Muscle layer of colon (tissue), 2 donors: Measurements from ENCODE around the gene CCDC126.

Source experiments
- H3K27ac ChIP-seq: one replicate; pipeline ENCODE4 v1.7.0; 2013; ENCODE audit warnings: low read depth, mild to moderate bottlenecking, low read length, moderate library complexity
- H3K27me3 ChIP-seq, 2 donors: one replicate each; pipeline ENCODE4 v1.7.0; 2013; ENCODE audit warnings: low read length in 2 of 2, mild to moderate bottlenecking in 2 of 2; ENCODE audit not compliant: insufficient read depth in 2 of 2, control insufficient read depth in 1 of 2
- H3K36me3 ChIP-seq: one replicate; pipeline ENCODE4 v1.7.0; 2013; ENCODE audit warnings: mild to moderate bottlenecking, low read length; ENCODE audit not compliant: insufficient read depth
- H3K4me1 ChIP-seq: one replicate; pipeline ENCODE4 v1.7.0; 2013; ENCODE audit warnings: mild to moderate bottlenecking, low read length; ENCODE audit not compliant: insufficient read depth
- H3K4me3 ChIP-seq, 2 donors: one replicate each; pipeline ENCODE4 v1.7.0; 2013; ENCODE audit warnings: low read length in 2 of 2, low read depth in 1 of 2, mild to moderate bottlenecking in 1 of 2, moderate library complexity in 1 of 2
- H3K9ac ChIP-seq: one replicate; pipeline ENCODE4 v1.7.0; 2013; ENCODE audit warnings: low read length
- H3K9me3 ChIP-seq: one replicate; pipeline ENCODE4 v1.7.0; 2013; ENCODE audit warnings: mild to moderate bottlenecking, low read length
- donor health status: abdominal sarcoma.
- donor health status: Adenocarcinoma of cecum.

Gene CCDC126

DNA sequence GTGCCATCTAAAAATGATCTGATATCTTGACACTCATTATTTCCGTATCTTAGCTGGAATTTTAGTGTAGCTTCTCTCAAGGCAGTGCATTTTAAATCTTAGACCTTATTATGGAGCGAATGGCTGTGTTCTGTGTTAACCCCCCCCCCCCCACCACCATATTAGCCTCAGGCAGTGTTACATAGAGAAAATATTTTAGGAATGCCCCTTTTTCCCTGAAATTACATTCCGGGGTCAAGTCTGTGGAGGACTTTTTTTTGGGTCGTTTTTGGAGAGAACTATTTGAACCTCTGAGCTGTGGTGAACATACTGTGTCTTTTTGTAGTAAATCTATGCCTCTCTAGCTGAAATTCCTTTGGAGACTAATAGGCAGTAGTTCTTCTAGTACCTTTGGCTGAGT, 3.1 kb downstream of the CCDC126 start:
- H3K9me3 ChIP-seq, result no peaks in the 10 kb centered on the region
- H3K4me3 ChIP-seq, result no peak overlapping the region
- H3K4me1 ChIP-seq, result peaks cover 17% of the 10 kb centered on the region
- no peaks in the 10 kb centered on the region for H3K27me3 ChIP-seq
- H3K27ac ChIP-seq, result no peak overlapping the region
- no peak overlapping the region for H3K9ac ChIP-seq
- H3K36me3 ChIP-seq, result no peaks in the 10 kb centered on the region

DNA sequence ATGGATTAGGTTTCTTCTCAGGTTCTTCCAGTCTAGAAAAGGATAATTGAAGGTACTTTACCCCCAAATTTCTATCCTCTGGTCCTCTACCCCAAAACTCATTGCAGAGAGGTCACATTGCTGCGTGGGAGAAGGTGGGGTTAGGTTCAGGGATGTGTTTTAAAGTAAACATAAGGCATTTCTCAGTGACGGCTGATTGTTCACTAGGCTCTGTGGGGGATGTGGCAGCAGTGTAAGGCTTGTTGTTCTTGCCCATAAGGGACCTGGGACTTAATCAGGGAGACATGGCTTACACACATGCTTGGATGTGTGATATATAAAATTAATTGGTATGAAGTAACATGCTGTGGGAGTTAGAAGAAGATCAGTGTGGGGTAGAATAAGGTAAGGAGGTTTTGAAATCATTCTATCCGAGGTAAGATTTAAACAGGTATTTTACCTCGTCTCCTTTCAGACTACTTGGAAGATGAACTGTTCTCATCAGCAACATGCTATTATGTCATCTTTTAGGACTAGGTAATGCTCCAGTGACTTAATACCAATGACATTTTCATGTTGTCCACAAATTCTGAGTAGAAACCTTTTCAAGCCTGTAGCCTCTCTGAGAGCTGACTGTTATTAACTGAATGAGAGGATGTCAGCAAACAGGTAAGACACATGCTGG, 6.6 kb downstream of the CCDC126 start:
- Histone ChIP-seq H3K36me3 (no peaks in the 10 kb centered on the region), H3K4me3 (no peak overlapping the region), H3K9me3 (no peaks in the 10 kb centered on the region), H3K27ac (no peak overlapping the region), H3K27me3 (no peaks in the 10 kb centered on the region), H3K4me1 (peaks cover 8% of the 10 kb centered on the region), H3K9ac (no peak overlapping the region)

DNA sequence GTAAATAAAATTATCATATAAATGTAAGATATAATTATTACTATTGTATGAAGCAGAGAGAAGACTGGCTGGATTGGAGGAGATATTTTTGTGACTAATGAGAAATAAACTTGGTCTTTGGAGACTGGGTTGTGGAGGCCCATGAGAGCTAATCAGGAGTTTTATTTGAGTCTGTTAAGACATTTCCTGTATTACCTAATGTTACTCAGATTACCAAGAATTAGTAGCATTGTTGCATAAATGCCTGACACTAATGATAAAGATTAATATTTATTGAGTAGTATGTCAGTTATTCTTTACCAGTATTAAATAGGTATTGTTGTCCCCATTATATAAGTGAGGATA, 7.1 kb downstream of the CCDC126 start:
- Histone ChIP-seq H3K9me3 (no peaks in the 10 kb centered on the region), H3K4me1 (peaks cover 4% of the 10 kb centered on the region), H3K27me3 (no peaks in the 10 kb centered on the region), H3K36me3 (no peaks in the 10 kb centered on the region), H3K27ac (no peak overlapping the region), H3K9ac (no peak overlapping the region), H3K4me3 (no peak overlapping the region)

DNA sequence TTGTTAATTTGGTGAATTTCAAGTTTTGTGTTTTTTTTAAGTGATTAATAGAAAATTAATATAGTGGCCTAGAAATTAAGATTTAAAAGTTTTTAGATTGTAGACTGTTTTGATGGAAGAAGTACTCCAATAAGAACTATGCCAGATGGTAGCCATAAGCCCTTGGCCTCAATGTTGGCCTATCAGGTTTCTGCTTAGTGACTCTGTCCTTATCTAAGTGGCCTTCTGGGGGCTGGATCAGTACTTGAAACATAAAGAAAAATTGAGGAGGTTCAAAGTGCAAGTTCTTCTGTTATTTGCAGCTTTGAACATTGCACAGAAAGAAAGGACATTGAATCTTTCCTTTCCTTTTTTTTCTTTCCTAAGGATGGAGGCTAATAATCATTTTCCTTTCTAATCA, 9.9 kb downstream of the CCDC126 start:
- no peaks in the 10 kb centered on the region for H3K27me3 ChIP-seq
- H3K27ac ChIP-seq, result no peak overlapping the region
- H3K4me3 ChIP-seq, result no peak overlapping the region
- no peaks in the 10 kb centered on the region for H3K4me1 ChIP-seq
- H3K9ac ChIP-seq, result no peak overlapping the region
- no peaks in the 10 kb centered on the region for H3K36me3 ChIP-seq
- H3K9me3 ChIP-seq, result no peaks in the 10 kb centered on the region

DNA sequence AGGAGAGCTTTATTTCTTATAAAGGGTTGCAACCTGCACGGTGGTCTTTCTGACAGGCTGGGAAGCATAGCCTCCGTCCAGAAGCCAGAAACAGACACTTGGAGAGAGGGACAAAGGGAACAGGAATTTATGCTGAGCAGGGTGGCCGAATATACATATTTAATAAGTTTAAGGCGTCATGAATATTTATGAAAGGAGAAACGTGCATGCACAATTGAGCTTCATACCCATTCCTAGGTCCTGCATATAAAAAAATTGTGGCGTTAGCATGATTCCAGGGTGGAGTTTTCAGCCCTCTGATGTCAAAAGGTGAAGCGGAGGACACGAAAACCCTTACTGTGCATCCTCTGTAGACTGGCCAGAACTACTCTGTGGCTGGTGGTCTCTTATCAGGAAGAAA, 10.7 kb downstream of the CCDC126 start:
- H3K4me3 ChIP-seq, result no peak overlapping the region
- no peaks in the 10 kb centered on the region for H3K36me3 ChIP-seq
- H3K9me3 ChIP-seq, result no peaks in the 10 kb centered on the region
- H3K27ac ChIP-seq, result no peak overlapping the region
- no peaks in the 10 kb centered on the region for H3K4me1 ChIP-seq
- no peak overlapping the region for H3K9ac ChIP-seq
- no peaks in the 10 kb centered on the region for H3K27me3 ChIP-seq

DNA sequence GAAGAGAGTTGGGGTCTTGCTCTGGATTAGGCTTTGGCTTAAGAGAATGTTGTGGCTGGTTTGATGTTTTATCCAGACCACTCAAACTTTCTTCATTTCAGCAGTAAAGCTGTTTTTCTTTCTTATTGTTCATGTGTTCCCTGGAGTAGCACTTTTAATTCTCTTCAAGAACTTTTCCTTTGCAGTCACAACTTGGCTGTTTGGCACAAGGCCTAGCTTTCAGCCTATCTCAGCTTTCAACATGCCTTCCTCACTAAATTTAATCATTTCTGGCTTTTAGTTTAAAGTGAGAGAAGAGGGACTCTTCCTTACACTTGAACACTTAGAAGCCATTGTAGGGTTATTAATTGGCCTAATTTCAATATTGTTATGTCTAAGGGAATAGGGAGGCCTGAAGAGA, 18.1 kb downstream of the CCDC126 start:
- Histone ChIP-seq H3K27me3 (no peaks in the 10 kb centered on the region), H3K27ac (no peak overlapping the region), H3K36me3 (no peaks in the 10 kb centered on the region), H3K9me3 (no peaks in the 10 kb centered on the region), H3K4me1 (no peaks in the 10 kb centered on the region), H3K4me3 (no peak overlapping the region), H3K9ac (no peak overlapping the region)

DNA sequence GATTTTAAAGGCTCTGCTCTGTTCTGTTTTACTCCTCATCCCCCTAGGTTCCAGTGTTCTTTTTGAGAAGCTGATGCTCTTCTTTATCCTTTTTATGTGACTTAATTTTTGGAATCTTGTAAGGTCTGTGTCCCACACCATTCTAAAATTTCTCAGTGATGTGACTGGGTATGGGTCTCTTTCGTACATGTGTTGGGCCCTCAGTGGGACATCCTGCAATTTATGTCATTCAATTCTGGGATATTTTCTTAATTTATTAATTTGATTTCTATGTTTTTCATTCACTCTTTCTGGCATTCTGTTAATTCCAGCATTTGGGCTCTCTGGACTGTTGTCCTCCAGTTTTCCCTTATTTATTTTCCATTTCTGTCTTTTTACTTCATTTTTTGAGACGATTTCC, 19.4 kb downstream of the CCDC126 start:
- H3K4me3 ChIP-seq, result no peak overlapping the region
- H3K36me3 ChIP-seq, result no peaks in the 10 kb centered on the region
- no peak overlapping the region for H3K9ac ChIP-seq
- no peaks in the 10 kb centered on the region for H3K27me3 ChIP-seq
- no peaks in the 10 kb centered on the region for H3K9me3 ChIP-seq
- H3K27ac ChIP-seq, result no peak overlapping the region
- H3K4me1 ChIP-seq, result no peaks in the 10 kb centered on the region

DNA sequence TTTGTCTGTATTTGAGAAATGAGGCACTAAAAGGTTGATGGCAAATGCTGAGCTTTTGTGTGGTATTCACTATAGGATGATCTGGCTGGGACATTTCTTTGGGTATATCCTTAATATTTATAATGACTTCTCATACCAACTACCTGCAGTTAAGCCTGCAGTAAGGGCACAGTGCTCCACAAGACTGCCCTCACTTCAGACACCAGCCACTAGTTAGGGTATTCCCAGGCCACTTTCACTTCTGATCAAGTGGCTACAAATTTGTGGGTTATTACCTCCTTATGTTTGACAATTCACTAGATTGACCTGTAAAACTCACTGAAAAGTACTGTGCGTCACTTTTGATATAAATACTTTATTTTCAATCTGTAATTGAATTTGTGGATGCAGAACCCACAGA, 20.3 kb downstream of the CCDC126 start:
- Histone ChIP-seq H3K4me1 (no peaks in the 10 kb centered on the region), H3K4me3 (no peak overlapping the region)

DNA sequence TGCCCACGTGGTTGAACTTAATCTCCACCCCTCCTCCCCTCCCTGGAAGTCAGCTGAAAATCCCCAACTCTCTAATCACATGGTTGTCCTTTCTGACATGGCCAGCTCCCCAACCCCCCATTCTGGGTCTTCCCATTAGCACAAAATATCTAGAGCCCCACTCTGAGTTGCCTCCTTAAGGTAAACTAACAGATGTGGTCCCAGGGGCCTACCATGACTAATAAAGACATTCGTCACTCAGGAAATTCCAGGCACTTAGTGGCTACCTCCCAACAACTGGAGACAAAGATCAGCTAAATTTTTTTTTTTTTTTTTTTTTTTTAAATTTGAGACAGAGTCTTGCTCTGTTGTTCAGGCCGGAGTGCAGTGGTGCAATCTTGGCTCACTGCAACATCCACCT, 21.1 kb downstream of the CCDC126 start:
- no peaks in the 10 kb centered on the region for H3K36me3 ChIP-seq
- no peaks in the 10 kb centered on the region for H3K4me1 ChIP-seq
- no peak overlapping the region for H3K4me3 ChIP-seq
- no peak overlapping the region for H3K27ac ChIP-seq
- no peaks in the 10 kb centered on the region for H3K27me3 ChIP-seq
- no peaks in the 10 kb centered on the region for H3K9me3 ChIP-seq
- no peak overlapping the region for H3K9ac ChIP-seq

More for the DNA sequence above, 20.3 kb downstream of the CCDC126 start:
- Histone ChIP-seq H3K9me3 (no peaks in the 10 kb centered on the region), H3K9ac (no peak overlapping the region), H3K27me3 (no peaks in the 10 kb centered on the region), H3K27ac (no peak overlapping the region), H3K36me3 (no peaks in the 10 kb centered on the region)

DNA sequence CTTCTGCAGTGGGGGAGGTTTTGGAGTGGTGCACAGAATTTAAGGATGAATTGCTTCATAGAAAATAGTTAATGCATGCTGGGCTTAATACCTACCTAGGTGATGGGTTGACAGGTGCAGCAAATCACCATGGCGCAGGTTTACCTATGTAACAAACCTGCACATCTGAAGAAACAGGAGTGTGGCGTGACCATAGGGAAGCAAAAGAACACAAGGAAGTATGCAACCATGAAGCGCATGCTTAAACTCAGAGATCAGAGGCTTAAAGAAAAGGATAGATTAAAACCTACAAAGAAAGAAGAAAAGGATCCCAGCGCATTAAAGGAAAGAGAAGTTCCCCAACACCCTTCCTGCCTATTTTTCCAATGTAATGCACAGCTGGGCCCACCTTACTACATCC, 22.0 kb downstream of the CCDC126 start:
- Histone ChIP-seq H3K36me3 (no peaks in the 10 kb centered on the region), H3K27me3 (no peaks in the 10 kb centered on the region), H3K4me1 (no peaks in the 10 kb centered on the region), H3K9me3 (no peaks in the 10 kb centered on the region), H3K4me3 (no peak overlapping the region), H3K9ac (no peak overlapping the region), H3K27ac (no peak overlapping the region)

DNA sequence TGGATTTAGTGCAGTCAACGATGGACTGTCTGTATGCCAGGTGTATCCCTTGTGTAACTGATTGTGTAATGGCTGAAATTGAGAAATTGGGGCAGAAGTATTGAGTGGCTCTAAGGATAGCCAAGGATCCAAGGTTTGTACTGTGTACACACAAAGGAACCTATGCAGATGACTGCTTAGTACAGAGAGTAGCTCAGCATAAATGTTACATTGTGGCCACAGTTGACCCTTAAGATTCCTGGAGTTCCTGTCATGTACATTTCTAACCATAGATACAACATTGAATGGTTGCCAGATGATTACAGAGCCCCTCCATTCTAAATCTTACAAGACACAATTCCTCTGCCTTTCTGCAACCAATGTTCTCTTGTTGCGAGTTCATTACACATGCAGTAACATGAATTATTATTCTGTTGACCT, 25.3 kb downstream of the CCDC126 start:
- H3K4me1 ChIP-seq, result no peaks in the 10 kb centered on the region

DNA sequence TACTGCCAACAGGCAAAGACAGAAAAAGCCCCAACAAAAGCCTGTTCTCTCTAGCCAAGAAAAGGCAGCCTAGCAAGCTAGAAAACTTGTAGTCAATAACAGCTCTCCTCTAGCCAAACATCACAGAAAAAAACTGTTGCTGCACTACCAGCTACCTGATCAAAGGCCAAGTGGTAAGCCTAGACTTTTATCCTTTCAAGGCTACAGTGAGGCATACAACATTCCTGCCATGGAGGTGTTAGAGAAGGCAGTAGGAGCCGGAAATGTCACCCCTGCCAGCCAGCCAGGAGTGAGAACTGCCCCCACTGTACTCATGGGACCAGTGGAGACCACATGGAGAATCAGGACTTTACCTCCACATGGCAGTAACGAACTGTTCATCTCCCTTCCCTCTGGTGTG, 31.2 kb downstream of the CCDC126 start:
- Histone ChIP-seq H3K9me3 (no peaks in the 10 kb centered on the region), H3K27ac (no peak overlapping the region), H3K36me3 (peaks cover 6% of the 10 kb centered on the region), H3K4me3 (no peak overlapping the region), H3K9ac (no peak overlapping the region), H3K4me1 (no peaks in the 10 kb centered on the region), H3K27me3 (no peaks in the 10 kb centered on the region)

More for the DNA sequence above, 25.3 kb downstream of the CCDC126 start:
- H3K36me3 ChIP-seq, result no peaks in the 10 kb centered on the region
- H3K27me3 ChIP-seq, result no peaks in the 10 kb centered on the region
- H3K4me3 ChIP-seq, result no peak overlapping the region
- H3K9me3 ChIP-seq, result no peaks in the 10 kb centered on the region
- no peak overlapping the region for H3K27ac ChIP-seq
- H3K9ac ChIP-seq, result no peak overlapping the region
